HuH-7.5 (cell line): ENCODE data around the gene TYK2.
"Not testable (repeated sequence)": the region's sequence is repeated elsewhere in the genome, so short reads cannot be mapped to it uniquely, and the experiment has no call there.

Experiments used
- DNase-seq: peaks from one replicate; pipeline ENCODE4 v3.0.0; 2011; ENCODE audit warnings: low spot score

TYK2 gene

GRCh38 chr19:10377140-10377640 lies 3.2 kb downstream of the TYK2 start:
- not testable (repeated sequence) for DNase-seq

GRCh38 chr19:10374931-10375330 lies 5.4 kb downstream of the TYK2 start:
- no peak for DNase-seq

- no peak for DNase-seq
Observed at GRCh38 chr19:10372690-10373089, 7.7 kb downstream of the TYK2 start.

GRCh38 chr19:10368101-10368803 lies 12.1 kb downstream of the TYK2 start:
- DNase-seq: no peak

- not testable (repeated sequence) for DNase-seq
Observed at GRCh38 chr19:10366950-10367512, 13.3 kb downstream of the TYK2 start.

GRCh38 chr19:10365518-10365917 lies 14.9 kb downstream of the TYK2 start:
- DNase-seq: no peak

- no peak for DNase-seq
Observed at GRCh38 chr19:10364644-10365043, 15.7 kb downstream of the TYK2 start.

- DNase-seq: no peak
Observed at GRCh38 chr19:10363789-10364281, 16.5 kb downstream of the TYK2 start.

GRCh38 chr19:10362259-10362658 lies 18.1 kb downstream of the TYK2 start:
- DNase-seq: no peak

GRCh38 chr19:10361569-10362011 lies 18.8 kb downstream of the TYK2 start:
- DNase-seq: no peak

GRCh38 chr19:10356431-10356830 lies 23.9 kb downstream of the TYK2 start:
- DNase-seq: no peak

GRCh38 chr19:10353793-10354391 lies 26.5 kb downstream of the TYK2 start:
- no peak for DNase-seq

GRCh38 chr19:10352764-10353671 lies 27.4 kb downstream of the TYK2 start:
- DNase-seq: no peak

GRCh38 chr19:10346509-10346908 lies 33.9 kb downstream of the TYK2 start:
- DNase-seq: no peak

- no peak for DNase-seq
Observed at GRCh38 chr19:10344780-10345179, 35.6 kb downstream of the TYK2 start.

GRCh38 chr19:10343495-10343894 lies 36.9 kb downstream of the TYK2 start:
- DNase-seq: no peak

- DNase-seq: no peak
Observed at GRCh38 chr19:10339977-10340376, 40.4 kb downstream of the TYK2 start.

- no peak for DNase-seq
Observed at GRCh38 chr19:10339380-10339960, 40.9 kb downstream of the TYK2 start, which contains the start of gene ICAM3. ICAM3 (minus strand) TSS chr19:10339624; CDS start chr19:10339614, 10 bp downstream.

- DNase-seq: no peak
Observed at GRCh38 chr19:10338940-10339339, 41.4 kb downstream of the TYK2 start.

GRCh38 chr19:10336725-10337124 lies 43.6 kb downstream of the TYK2 start:
- DNase-seq: not testable (repeated sequence)

- no peak for DNase-seq
Observed at GRCh38 chr19:10335352-10335985, 44.9 kb downstream of the TYK2 start.
